NOMO-1 treated with DMSO at 0.1 percent for 48 hours (cell line): Measurements from ENCODE around the gene ABCG2.

Experiments
- DNase-seq: peaks from one replicate; lab custom pipeline; 2025; ENCODE audit not compliant: unreplicated experiment; lab: John Stamatoyannopoulos, UW

Gene ABCG2

GRCh38 chr4:88077911-88078524 lies 80.4 kb downstream of the ABCG2 start:
- DNase-seq: no peak

- DNase-seq: no peak
These were observed 83.1 kb downstream of the ABCG2 start for GRCh38 chr4:88075336-88075735.

- DNase-seq: no peak
These were observed 88.4 kb downstream of the ABCG2 start for GRCh38 chr4:88070031-88070430.

- DNase-seq: no peak
These were observed 94.0 kb downstream of the ABCG2 start for GRCh38 chr4:88064410-88064809.

GRCh38 chr4:88063634-88064296 lies 94.7 kb downstream of the ABCG2 start:
- DNase-seq: no peak

GRCh38 chr4:88062843-88063242 lies 95.6 kb downstream of the ABCG2 start:
- no peak for DNase-seq

- no peak for DNase-seq
These were observed 96.1 kb downstream of the ABCG2 start for GRCh38 chr4:88062311-88062710.

GRCh38 chr4:88060431-88060830 lies 98.0 kb downstream of the ABCG2 start:
- DNase-seq: no peak

GRCh38 chr4:88059766-88060165 lies 98.7 kb downstream of the ABCG2 start:
- DNase-seq: no peak

GRCh38 chr4:88058295-88058694 lies 100.1 kb downstream of the ABCG2 start:
- DNase-seq: no peak

- DNase-seq: no peak
These were observed 103.5 kb downstream of the ABCG2 start for GRCh38 chr4:88054901-88055300.

GRCh38 chr4:88054229-88054628 lies 104.2 kb downstream of the ABCG2 start:
- DNase-seq: no peak

GRCh38 chr4:88045021-88045420 lies 113.4 kb downstream of the ABCG2 start:
- DNase-seq: peak; percentile 31

- no peak for DNase-seq
These were observed 114.7 kb downstream of the ABCG2 start for GRCh38 chr4:88043586-88044340.

GRCh38 chr4:88043001-88043400 lies 115.4 kb downstream of the ABCG2 start:
- no peak for DNase-seq

GRCh38 chr4:88041626-88042025 lies 116.8 kb downstream of the ABCG2 start:
- DNase-seq: no peak

GRCh38 chr4:88040707-88041106 lies 117.7 kb downstream of the ABCG2 start:
- no peak for DNase-seq
